Stimulated activated naive CD8-positive, alpha-beta T cell treated with anti-CD3 and anti-CD28 coated beads, Interleukin-15, Interleukin-2, amounts not matched to agents 100 U/mL and 50 U/mL, for 24 hours (primary cell): ENCODE data around the gene TSHR.
A peak's percentile ranks its signal among the peaks of the same experiment; 100 is the strongest.
"Not testable (repeated sequence)": the region's sequence is repeated elsewhere in the genome, so short reads cannot be mapped to it uniquely, and the experiment has no call there.

Experiments
- ATAC-seq: fragments of 150-1000 bp; cut with Tn5 transposase; one replicate; pipeline ENCODE4 v1.10.0; 2021
- DNase-seq: peaks from one replicate; pipeline ENCODE4 v3.0.0; 2021

Gene TSHR

GRCh38 chr14:80951491-80951890, 3.9 kb upstream of the TSHR start:
- ATAC-seq (no peak), DNase-seq (no peak)

DNA sequence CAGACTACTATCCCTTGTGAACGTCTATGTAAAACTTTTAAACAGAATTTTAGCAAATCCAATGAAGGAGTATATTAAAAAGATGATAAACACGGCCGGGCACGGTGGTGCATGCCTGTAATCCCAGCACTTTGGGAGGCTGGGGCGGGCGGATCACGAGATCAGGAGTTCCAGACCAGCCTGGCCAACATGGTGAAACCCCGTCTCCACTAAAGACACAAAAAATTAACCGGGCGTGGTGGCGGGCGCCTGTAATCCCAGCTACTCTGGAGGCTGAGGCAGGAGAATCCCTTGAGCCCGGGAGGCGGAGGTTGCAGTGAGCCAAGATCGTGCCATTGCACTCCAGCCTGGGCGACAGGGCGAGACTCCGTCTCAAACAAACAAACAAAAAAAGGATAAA, 2.2 kb upstream of the TSHR start:
- not testable (repeated sequence) for ATAC-seq, DNase-seq

DNA sequence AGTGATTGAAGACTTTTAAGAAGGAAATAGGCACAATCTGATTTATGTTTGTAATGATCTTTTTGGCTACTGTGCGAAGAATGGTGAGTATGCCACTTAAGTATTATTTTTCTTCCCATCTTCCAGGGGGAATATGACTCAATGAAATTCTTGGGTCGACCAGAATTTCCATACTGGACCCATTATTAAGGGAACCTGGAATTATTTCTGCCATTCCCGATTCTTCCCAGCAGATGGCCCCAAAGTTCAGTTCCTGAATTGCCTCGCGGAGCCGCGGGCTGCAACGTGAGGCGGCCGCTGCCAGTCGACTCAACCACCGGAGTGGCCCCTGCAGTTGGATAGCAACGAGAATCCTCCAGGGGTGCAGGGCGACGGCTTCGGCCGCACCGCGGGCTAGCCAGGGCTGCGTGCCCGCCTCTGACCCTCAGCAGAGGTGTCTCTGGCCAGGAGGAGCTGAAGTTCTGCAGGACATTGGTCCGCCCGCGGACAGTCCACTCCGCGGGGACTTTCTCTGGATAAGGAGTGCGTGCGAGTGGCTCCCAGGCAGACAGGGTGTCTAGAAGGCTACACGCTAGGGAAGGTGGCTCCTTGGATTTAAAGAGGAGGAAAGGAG, 628 bp upstream of the TSHR start:
- peak; percentile 70 for ATAC-seq
- peak; percentile 80 for DNase-seq

DNA sequence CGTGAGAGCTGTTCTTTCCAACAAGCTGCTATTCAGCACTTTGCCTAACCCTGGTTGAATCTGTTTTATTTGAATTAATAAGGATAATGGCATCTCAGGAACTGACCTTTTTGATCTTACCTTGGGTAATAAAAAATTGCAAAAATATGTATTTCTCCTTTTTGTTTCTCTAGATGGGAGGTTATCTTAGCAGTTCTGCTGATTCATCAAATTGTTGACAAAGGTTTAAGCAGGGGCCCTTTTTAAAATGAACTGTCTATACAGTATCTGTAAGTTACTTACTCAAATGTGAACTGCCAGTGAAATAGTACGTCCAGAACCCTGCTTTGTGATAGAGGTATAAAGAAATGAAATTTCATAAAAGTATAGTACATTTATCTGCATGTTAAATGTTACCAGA, 681 bp downstream of the TSHR start:
- DNase-seq, result no peak
- no peak for ATAC-seq

GRCh38 chr14:80956922-80957321, 1.5 kb downstream of the TSHR start:
- ATAC-seq, result no peak
- no peak for DNase-seq

DNA sequence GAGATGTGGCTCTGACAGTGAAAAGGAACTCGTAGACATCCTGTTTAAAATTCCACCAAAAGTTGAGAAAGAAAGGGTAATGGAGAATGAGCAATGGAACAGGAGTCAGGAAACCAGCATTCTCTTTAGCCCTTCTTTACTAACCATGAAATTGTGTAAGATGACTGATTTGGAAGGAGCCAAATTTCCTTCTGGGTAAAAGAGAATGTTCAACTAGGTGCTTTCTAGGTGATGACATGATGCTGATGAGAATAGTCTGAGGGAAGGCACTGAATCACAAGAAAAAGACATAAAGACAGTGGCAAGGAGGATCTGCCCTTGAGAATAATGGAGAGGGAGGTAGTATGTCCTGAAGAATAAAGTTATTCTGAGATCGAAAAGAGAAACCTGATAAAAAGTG, 2.2 kb downstream of the TSHR start:
- DNase-seq, result no peak

DNA sequence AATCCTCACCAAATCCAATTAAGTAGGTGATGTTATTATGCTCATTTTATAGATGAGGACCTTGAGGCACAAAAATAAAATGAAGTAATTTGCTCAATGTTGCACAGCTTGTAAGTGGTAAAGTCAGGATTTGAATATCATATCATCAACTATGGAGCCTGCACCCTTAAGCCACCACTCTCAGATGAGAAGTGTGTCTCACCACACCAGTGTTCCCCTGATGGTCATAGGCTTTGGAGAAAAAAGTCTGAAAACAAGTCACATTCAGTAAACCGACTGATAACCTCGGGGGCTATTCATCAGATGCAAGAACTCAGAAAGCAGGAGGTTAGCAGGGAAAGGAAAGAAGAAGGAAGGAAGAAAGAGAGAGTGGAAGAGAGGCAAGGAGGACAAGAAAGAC, 2.8 kb downstream of the TSHR start:
- ATAC-seq (no peak), DNase-seq (no peak)

More for the DNA sequence above, 2.2 kb downstream of the TSHR start:
- ATAC-seq, result no peak

GRCh38 chr14:80958939-80959338, 3.5 kb downstream of the TSHR start:
- DNase-seq (no peak), ATAC-seq (no peak)

DNA sequence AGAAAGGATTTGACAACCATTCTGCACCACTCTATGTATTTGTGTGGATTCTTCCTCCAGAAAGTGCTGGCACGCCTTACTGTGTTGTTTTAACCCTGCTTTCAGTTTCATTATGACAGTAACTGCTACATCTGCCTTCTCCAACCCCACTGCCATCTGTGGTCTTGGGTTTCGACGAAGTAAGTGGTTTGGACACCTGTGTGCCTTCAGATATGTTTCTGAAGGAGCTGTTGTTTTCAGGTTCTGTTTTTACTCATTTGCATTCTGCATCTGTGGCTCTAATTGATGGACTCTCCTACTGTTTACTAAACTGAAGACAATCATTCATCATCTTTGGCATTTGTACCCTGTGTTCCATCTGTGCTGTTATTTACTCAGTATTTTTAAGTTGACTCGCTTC, 4.1 kb downstream of the TSHR start:
- DNase-seq, result peak; percentile 46

DNA sequence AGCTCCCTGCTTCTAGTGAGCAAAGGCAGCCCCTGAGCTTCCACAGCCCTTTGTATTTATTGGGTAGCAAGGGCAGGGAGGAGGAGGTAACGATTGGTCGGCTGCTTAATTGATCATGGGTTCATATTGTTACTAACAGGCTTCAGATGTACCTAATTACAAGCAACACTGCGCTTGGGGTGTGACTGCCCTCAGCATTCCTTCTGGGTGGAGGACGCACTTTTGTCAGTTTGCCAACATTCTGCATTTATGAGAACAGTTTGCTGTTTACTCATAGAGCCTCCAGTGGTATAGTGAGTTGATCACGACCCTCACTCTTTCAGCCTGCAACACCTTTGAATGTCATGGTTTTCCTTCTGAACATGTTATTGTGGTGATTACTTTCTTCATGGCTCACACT, 9.6 kb downstream of the TSHR start:
- ATAC-seq, result no peak

More for the DNA sequence above, 4.1 kb downstream of the TSHR start:
- peak; percentile 86 for ATAC-seq

GRCh38 chr14:80973931-80974641, 18.7 kb downstream of the TSHR start:
- ATAC-seq (no peak), DNase-seq (no peak)

More for the DNA sequence above, 9.6 kb downstream of the TSHR start:
- no peak for DNase-seq

GRCh38 chr14:80974679-80975078, 19.3 kb downstream of the TSHR start:
- ATAC-seq (no peak), DNase-seq (no peak)

- no peak for DNase-seq
- ATAC-seq, result no peak
These were observed 21.8 kb downstream of the TSHR start for GRCh38 chr14:80977221-80977620.

DNA sequence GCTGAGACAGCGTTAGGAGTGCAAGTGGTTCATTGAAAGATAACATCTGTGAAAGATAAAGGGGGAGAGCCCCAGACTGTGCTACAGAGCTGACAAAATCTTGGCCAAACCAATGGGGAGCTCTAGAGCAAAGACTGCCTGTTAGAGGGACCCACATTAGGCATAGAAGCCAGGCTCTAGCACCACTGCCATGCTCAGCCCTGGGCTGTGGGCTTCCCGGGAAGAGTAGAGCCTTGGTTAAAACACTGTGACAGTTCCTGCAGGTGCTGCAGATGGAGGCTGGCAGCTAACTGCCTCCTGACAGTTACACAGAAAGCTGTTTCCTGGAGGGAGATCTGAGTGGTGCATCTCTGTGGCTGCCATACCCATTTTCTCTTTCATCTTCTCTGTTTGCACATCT, 23.0 kb downstream of the TSHR start:
- ATAC-seq, result peak; percentile 58
- no peak for DNase-seq

- DNase-seq, result no peak
These were observed 24.5 kb downstream of the TSHR start for GRCh38 chr14:80979951-80980350.

GRCh38 chr14:80981156-80981555, 25.7 kb downstream of the TSHR start:
- no peak for DNase-seq
- no peak for ATAC-seq

More at GRCh38 chr14:80979951-80980350, 24.5 kb downstream of the TSHR start:
- no peak for ATAC-seq

GRCh38 chr14:80981673-80982072, 26.3 kb downstream of the TSHR start:
- ATAC-seq, result no peak
- DNase-seq, result no peak

DNA sequence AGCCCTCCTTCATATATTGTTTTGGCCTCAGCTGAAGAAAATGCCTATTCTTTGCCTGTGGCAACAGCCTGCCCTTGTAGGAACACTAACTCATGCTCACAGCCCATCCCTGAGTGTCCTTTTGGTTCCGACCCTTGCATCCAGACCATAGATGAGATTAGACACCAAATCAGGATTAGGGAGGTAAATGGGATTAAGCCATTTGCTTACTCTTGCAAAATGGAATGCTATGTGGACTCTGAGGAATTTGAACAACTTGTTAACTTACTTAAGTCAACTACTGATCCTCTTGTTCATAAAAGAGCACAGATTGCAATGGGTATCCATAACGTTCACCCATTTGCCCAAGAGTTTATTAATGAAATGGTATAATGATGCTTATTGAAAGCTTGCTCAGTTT, 27.3 kb downstream of the TSHR start:
- DNase-seq, result no peak
- no peak for ATAC-seq

- ATAC-seq (peak; percentile 40), DNase-seq (peak; percentile 67)
These were observed 32.0 kb downstream of the TSHR start for GRCh38 chr14:80987235-80988032.

- DNase-seq, result no peak
- no peak for ATAC-seq
These were observed 32.8 kb downstream of the TSHR start for GRCh38 chr14:80988192-80988591.

DNA sequence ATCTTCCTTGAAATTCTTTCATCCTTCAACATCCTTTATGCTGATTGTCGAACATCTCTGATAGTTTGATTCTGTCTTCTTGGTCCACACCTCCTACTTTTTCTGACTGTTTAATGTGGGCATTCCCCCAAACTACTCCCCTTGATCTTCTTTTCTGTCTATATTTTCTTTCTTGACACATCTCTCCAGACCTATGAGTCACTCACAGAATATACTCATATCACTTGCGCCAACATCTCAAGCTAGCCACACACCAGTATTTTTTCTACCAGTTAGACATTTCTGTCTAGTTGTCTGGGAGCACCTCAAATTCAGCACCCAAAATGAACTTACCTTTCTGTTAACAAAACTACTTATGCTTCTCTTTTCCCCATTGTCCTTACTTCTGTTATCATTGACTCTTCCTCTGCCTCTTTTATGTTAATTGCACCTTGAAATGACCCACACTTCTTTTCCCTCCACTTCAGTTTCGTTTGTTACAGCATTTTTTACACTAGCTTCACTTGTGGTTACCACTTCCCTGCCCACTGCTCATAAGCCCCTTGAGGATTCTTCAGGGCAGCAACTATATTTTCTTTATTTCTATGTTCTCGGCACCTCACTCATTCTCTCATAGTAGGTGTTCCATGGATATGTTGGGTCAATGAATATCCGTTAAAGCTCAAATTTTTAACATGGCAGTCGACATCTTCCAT, 33.5 kb downstream of the TSHR start:
- peak; percentile 95 for ATAC-seq

DNA sequence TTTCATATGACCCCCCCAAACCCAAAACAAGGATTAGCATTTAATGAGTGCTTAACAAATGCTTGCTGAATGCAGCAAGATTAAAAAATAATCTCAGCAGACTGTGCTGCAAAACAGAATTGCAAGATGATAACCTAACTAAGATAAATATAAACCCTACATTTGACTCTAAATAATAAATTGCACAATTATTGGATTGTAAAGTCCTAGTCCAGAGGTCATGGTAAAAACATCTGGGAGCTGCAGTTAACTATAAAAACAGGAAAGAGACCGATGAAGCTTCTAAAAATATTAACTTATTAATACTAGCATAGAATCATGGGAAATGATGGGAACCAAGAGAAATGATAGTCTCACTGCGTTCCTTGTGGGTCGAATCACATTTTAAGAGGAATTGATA, 37.2 kb downstream of the TSHR start:
- ATAC-seq, result no peak

More for the DNA sequence above, 33.5 kb downstream of the TSHR start:
- no peak for DNase-seq

More for the DNA sequence above, 37.2 kb downstream of the TSHR start:
- no peak for DNase-seq
